Measurements from ENCODE around the gene USP21. TPM values are rescaled to one million over a fixed set of nuclear protein-coding genes. Genes with fewer than 3 reads are reported as not detected.

USP21 gene
- total and polyA plus RNA-seq, 2 of the 13 experiments (the other 11 are each of a cell fraction or from before 2014, with no cell fraction given) = 10.1 to 33.1 TPM

GRCh38 chr1:161165742-161166668, 6.7 kb downstream of the USP21 start, which contains the start of gene PPOX (continued):
- peak; percentile 12; the same call in 1 of the 2 replicates for TF ChIP-seq ZNF704 (CRISPR knock-in tag; IDR thresholded peaks at IDR 0.05; ENCODE audit: borderline replicate concordance)
- TF ChIP-seq MBD4 (IDR thresholded peaks at IDR 0.05; ENCODE audit: borderline replicate concordance, low read length) = no peak
- 0 out of 2 replicates have a peak, but pooled peaks have one; percentile 22 for TF ChIP-seq ZNF138 (CRISPR knock-in tag; IDR thresholded peaks at IDR 0.05; ENCODE audit: low read depth)
- peak; percentile 70; the same call in 1 of the 2 replicates for TF ChIP-seq BORCS8-MEF2B (CRISPR knock-in tag; IDR thresholded peaks at IDR 0.05)
- TF ChIP-seq SP2 (CRISPR knock-in tag; IDR thresholded peaks at IDR 0.05) = peak; percentile 83
- no peak for TF ChIP-seq GTF2F1 (IDR thresholded peaks at IDR 0.05; ENCODE audit: low read length)
- peak; percentile 75 for TF ChIP-seq SNAI1 (CRISPR knock-in tag; IDR thresholded peaks at IDR 0.05; ENCODE audit: borderline replicate concordance)

GRCh38 chr1:161166669-161167548, 7.6 kb downstream of the USP21 start:
- 12% methylated on average over 24 of the region's 33 CpGs for WGBS (ENCODE audit: low lambda C conversion rate)
- Histone ChIP-seq H4K20me1 (ENCODE audit: insufficient read depth, low read length) (no peaks in the 10 kb centered on the region), H3K79me2 (ENCODE audit: insufficient read depth, low read length) (peaks cover 2% of the 10 kb centered on the region), H3K27me3 (ENCODE audit: control insufficient read depth in 1 of 2, insufficient read depth in 2 of 2, low read length in 2 of 2) (no peaks in the 10 kb centered on the region), H3K9ac (ENCODE audit: insufficient read depth, low read depth, low read length) (peak overlapping the region; percentile 80), H3K9me3 (ENCODE audit: low read length) (no peaks in the 10 kb centered on the region), H3K36me3 (replicated peaks in 1 of 2; ENCODE audit: control insufficient read depth in 1 of 2, insufficient read depth in 2 of 2, low read length in 2 of 2) (peaks cover 13 to 42% of the 10 kb centered on the region in 2 experiments), H3K4me2 (ENCODE audit: low read depth, low read length) (peak overlapping the region; percentile 84), H3K4me1 (ENCODE audit: insufficient read depth, low read length) (peaks cover 16% of the 10 kb centered on the region), H3K4me3 (replicated peaks in 1 of 3; ENCODE audit: insufficient read depth in 1 of 3, low read depth in 2 of 3, low read length in 3 of 3) (peak overlapping the region; percentile 71 to 88 (median 74)), H2AFZ (ENCODE audit: low read length) (peak overlapping the region; percentile 35), H3K27ac (ENCODE audit: extremely low read length, insufficient read depth, low read length) (peak overlapping the region; percentile 62)
- in situ Hi-C loops (cut with HindIII; ENCODE audit: extremely low pct_ligation_motif_present, low pct_unique_long_range_greater_than_20kb) = no loop called here
- intact Hi-C loops (cut with micrococcal nuclease; ENCODE audit: unreplicated experiment) = no loop called here
- DNase-seq (ENCODE audit: low spot score) = no peak
- no peak for FAIRE-seq
- ChIA-PET POLR2A (interaction anchor here (0.9 to 2.9 kb wide), 13 partner anchors 10 to 153 kb away, joined by 3 to 30 read pairs (median 5); partner anchors contain the start of genes ADAMTS4, APOA2, B4GALT3 and DEDD), CTCF (ENCODE audit: low intra/inter-chr PET ratio, low total read pairs) (interaction anchor here (1.7 kb wide), 1 partner anchor 11 kb away, joined by 4 read pairs; the partner anchor contains the start of gene B4GALT3)
- ATAC-seq = peak; percentile 70
- BruUV-seq (replicated peaks) = no TSS peak
- TF ChIP-seq TFDP2 (CRISPR knock-in tag; IDR thresholded peaks at IDR 0.05) = no peak
- no peak for TF ChIP-seq ZNF362 (CRISPR knock-in tag; IDR thresholded peaks at IDR 0.05; ENCODE audit: borderline replicate concordance)
- TF ChIP-seq SNAPC4 (CRISPR knock-in tag; IDR thresholded peaks at IDR 0.05) = no peak
